NCI-H748 treated with DMSO at 0.1 percent for 48 hours (cell line): ENCODE measurements around the gene SCGB1D1.
"Not testable (repeated sequence)": the region's sequence is repeated elsewhere in the genome, so short reads cannot be mapped to it uniquely, and the experiment has no call there.

Experiments used
- DNase-seq: peaks from one replicate; lab custom pipeline; 2025; lab: John Stamatoyannopoulos, UW

SCGB1D1 gene

GRCh38 chr11:62166371-62166770, 23.6 kb upstream of the SCGB1D1 start:
- DNase-seq = no peak

DNA sequence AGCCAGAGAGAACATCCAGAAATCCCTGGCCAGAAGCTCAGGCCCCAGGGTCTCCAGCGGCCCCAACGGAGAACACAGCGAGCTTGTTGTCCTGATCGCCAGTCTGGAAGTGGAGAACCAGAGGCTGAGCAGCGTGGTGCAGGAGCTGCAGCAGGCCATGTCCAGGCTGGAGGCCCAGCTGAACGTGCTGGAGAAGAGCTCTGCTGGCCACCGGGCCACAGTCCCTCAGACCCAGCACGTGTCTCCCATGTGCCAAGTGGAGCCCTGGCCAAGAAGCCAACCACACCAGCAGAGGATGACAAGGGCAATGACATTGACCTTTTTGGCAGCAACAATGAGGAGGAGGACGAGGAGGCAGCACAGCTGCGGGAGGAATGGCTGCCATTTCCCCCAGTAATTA, 20.6 kb upstream of the SCGB1D1 start:
- no peak for DNase-seq

GRCh38 chr11:62169935-62170334, 20.1 kb upstream of the SCGB1D1 start:
- no peak for DNase-seq

DNA sequence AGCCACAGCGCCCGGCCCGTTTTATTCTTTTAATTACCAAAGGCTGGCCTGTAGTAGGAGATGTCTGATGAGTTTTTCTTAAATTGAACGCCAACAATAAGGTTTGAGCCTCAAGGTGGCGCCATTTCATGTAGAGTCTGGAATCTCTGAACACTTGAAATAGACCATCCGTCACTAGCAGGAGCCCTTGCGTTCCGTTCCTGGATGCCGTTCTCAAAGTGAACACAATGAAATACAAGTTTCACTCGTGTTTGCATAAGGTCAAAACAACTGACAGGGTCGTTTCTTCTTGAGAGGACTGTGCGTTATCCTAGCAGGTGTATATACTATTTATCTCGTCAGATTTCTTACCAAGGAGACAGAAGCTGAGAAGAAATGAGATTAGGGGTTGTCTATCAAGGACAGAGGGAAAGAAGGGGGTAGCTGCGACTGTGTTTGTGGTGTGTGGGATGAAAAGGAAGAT, 18.7 kb upstream of the SCGB1D1 start:
- DNase-seq = peak; percentile 85

- peak; percentile 18 for DNase-seq
Observed at GRCh38 chr11:62172294-62172693, 17.7 kb upstream of the SCGB1D1 start.

DNA sequence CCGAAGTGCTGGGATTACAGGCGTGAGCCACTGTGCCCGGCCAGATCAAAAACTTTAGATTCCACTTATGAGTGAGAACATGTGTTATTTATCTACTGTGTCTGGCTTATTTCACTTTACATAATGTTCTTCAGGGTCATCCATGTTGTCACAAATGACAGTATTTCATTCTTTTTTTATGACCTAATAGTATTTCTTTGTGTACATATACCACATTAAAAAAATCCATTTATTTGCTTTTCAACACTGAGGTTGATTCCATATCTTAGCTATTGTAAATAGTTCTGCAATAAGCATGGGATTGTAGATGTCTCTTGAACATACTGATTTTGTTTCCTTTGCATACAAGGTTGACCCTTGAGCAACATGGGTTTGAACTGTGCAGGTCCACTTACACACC, 13.2 kb upstream of the SCGB1D1 start:
- no peak for DNase-seq

DNA sequence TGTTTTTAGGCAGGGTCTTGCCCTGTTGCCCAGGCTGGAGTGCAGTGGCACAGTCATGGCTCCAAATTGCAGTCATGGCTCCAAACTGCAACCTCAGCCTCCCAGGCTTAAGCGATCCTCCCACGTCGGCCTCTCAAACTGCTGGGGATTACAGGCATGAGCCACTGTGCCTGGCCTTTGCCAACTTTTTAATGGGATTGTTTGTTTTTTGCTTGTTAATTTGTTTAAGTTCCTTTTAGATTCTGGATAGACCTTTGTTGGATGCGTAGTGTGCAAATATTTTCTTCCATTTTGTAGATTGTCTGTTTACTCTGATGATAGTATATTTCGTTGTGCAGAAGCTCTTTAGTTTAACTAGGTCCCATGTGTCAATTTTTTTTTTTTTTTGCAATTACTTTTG, 10.0 kb upstream of the SCGB1D1 start:
- DNase-seq = peak; percentile 67

GRCh38 chr11:62181097-62181496, 8.9 kb upstream of the SCGB1D1 start:
- DNase-seq = no peak

DNA sequence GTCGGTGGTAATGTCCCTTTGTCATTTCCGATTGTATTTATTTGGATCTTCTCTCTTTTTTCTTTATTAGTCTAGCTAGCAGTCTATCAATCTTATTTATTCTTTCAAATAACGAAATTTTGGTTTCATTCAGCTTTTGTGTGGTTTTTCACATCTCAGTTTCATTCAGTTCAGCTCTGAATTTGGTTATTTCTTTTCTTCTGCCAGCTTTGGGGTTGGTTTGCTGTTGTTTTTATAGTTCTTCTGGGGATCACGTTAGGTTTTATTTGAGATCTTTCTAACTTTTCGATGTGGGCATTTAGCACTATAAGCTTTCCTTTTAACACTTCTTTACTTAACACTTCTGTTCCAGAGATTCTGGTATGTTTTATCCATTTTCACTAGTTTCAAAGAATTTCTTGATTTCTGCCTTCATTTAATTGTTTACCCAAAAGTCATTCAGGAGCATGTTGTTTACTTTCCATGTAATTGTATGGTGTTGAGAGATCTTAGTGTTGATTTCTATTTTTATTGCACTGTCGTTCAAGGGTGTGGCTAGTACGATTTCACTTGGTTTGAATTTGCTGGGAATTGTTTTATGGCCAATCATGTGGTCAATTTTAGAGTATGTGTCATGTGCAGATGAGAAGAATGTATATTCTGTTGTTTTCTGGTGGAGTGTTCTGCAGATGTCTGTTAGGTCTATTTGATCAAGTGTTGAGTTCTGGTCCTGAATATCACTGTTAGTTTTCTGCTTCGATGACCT, 7.7 kb upstream of the SCGB1D1 start:
- DNase-seq = no peak

- no peak for DNase-seq
Observed at GRCh38 chr11:62186195-62186594, 3.8 kb upstream of the SCGB1D1 start.

DNA sequence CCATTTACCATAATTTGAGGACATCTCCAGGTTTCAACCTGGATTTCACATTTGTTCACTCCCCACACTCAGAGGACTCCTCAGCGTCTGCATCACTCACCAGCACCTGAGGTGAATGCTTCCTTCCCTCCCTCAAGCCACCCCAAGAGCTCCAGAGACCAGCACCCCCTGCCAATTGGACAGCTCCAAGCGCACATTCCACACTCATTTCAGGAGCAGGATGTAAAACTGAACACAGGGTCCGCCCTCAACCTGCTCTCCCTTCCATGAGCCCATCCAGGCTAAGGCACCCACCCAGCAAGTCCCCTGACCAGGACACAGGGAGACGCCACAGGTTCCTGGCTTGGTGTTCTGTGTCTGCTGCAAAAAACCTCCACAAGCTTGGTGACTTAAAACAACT, 3.9 kb downstream of the SCGB1D1 start:
- DNase-seq = no peak

- DNase-seq = not testable (repeated sequence)
Observed at GRCh38 chr11:62195010-62195409, 5.0 kb downstream of the SCGB1D1 start.

DNA sequence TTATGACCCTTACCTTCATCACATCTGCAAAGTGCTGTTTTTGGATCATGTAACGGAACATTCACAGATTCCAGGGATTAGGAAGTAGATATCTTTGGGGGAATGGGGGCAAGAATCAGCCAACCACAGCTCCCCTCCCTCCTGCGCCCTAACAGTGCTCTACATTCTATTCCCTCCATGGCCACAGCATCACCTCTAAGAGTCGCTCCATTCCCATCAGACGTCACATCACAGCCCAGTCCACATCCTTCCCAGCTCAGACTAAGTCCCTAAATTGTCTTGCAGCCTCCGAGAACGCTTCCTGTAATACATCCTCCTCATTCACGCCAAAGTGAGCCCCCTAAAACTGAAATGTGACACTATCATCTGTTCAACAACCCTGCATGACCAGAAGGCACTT, 5.9 kb downstream of the SCGB1D1 start:
- DNase-seq = no peak

DNA sequence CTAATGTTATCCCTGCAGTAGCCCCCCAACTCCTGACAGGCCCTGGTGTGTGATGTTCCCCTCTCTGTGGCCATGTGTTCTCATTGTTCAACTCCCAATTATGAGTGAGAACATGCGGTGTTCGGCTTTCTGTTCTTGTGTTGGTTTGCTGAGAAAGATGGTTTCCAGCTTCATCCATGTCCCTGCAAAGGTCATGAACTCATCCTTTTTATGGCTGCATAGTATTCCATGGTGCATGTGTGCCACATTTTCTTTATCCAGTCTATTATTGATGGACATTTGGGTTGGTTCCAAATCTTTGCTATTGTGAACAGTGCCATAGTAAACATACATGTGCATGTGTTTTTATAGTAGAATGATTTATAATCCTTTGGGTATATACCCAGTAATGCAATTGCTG, 7.4 kb downstream of the SCGB1D1 start:
- not testable (repeated sequence) for DNase-seq

DNA sequence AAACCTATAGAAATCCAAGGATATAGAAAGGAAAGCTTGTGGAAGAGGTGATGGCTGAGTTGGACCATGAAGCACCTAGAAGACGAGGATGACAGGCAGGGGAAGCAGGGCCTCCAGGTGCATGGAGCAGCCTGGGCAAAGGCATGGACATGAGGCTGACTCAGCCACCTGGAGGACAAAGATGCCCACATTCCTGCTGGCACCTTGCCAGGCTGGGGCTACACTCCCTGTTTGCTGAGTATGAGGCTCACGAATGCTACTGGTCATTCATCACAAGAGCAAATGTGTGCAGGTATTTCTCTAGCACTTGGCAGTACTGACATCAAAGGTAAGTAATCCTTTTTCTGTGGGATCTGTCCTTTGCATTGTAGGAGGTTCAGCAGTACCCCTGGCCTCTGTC, 11.4 kb downstream of the SCGB1D1 start:
- DNase-seq = no peak

DNA sequence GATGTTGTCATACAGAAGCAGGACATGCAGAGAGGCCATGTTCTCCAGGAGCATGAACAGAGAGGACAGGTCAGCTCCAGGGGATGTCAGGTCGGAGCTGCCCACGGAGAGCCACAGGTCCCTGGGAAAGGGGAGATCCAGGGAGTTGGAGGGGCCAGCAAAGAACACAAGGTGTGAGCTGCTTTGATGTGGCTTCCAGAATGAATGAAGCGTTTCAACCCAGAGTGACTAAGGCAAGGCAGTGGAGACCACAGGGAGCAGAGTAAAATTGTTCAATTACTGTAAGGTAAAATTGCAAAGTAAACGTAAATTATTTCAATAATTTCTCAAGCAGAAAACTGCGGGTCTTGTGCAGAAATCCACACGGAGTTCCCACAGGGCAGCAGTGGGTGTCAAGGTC, 12.9 kb downstream of the SCGB1D1 start:
- DNase-seq = no peak

- no peak for DNase-seq
Observed at GRCh38 chr11:62204430-62204829, 14.4 kb downstream of the SCGB1D1 start.

DNA sequence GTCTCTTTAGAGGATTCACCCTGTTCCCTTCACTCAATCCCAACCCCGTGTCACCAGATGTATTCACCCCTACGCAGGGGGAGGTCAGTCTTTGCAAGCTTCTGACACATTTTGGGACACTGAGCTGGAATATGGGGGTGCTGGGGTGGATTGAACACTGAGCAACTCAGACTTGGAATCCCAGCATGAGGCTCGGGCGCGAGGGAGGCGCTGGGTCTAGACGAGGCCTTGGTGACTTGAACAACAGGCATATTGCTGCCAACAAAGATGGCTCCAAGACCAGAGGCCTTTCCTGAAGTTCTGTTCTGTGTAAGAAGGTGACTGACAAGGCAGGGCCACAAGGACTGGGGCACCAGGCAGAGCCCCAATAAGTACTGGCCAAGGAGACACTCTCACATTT, 15.4 kb downstream of the SCGB1D1 start:
- DNase-seq = no peak

GRCh38 chr11:62206276-62207066, 16.5 kb downstream of the SCGB1D1 start:
- not testable (repeated sequence) for DNase-seq

DNA sequence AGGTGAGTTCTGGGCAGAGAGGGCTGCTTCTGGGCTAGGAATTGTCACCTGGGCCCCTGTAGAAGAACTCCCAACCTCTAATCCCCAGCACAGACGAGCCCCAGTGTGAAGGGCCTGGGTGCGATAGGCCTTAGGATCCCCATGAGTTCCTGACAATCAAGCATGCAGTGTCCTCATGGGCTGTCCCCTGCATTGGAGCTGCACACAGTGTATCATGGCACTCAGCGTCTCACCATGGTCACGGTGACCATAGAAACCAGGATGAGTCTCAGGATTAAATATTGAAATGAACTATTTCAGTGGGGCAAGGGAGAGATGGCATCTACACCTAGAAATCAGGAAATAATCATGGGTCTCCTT, 18.7 kb downstream of the SCGB1D1 start:
- DNase-seq = no peak

DNA sequence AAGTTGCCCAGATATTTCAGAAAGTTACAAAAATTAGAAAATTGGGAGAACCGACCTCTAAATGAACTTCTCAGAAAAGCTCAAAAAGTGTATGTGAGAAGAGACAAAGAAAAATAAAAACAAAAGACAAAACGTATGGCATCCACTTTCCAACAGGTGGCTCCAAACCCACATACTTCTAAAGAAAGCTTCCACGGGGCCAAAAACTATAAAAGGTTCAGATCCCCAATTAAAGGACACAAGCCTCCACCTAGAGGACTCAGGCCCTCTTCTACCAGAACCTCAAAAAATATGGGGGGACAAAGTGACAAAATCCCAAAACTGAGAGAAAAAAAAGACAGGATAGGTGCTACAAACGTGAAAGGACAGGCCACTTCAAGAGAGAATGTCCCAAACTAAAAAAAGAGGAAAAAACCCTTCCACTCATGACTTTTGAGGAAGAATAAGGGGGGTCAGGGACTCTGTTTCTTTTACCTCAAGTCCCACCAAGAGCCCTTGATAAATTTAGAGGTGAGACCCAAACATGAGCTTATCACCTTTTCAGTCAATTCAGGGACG, 27.3 kb downstream of the SCGB1D1 start:
- DNase-seq = peak; percentile 28

GRCh38 chr11:62221498-62221897, 31.5 kb downstream of the SCGB1D1 start:
- DNase-seq = no peak

GRCh38 chr11:62223095-62223494, 33.1 kb downstream of the SCGB1D1 start:
- no peak for DNase-seq
